Activated CD8-positive, alpha-beta memory T cell treated with anti-CD3 and anti-CD28 coated beads, Interleukin-2, amount 50 U/mL, for 24 hours (primary cell): Measurements from ENCODE around the gene ASIC3.
"Not testable (repeated sequence)": the region's sequence is repeated elsewhere in the genome, so short reads cannot be mapped to it uniquely, and the experiment has no call there.

ENCODE experiments used
- DNase-seq: peaks from one replicate; pipeline ENCODE4 v3.0.0-alpha.2; 2020; ENCODE audit errors: extremely low read depth

ASIC3 gene

GRCh38 chr7:151047976-151048815, at the start of gene ASIC3:
Gene ASIC3 (plus strand): TSS chr7:151048531. CDS start chr7:151048886, 355 bp downstream.
- DNase-seq: no peak

GRCh38 chr7:150999001-150999400, 49.3 kb upstream of the ASIC3 start:
- DNase-seq: no peak

GRCh38 chr7:150999497-151000230, 48.7 kb upstream of the ASIC3 start:
- DNase-seq: no peak

GRCh38 chr7:151000897-151001495, 47.3 kb upstream of the ASIC3 start:
- DNase-seq: no peak

DNA sequence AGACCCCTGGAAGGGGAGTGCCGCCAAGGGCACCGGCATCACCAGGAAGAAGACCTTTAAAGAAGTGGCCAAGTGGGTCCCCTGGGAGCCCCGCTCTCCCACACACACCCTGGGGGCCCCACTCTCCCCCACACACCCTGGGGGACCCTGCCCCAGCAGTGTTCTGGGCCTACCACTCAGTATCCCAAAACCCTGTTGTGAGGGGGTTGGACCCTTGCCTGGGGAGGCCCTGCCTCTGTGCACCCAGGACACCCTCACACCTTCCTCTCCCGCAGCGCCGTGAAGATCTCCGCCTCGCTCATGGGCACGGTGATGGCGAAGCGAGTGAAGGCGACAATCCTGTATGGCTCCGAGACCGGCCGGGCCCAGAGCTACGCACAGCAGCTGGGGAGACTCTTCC, 46.8 kb upstream of the ASIC3 start:
- no peak for DNase-seq

DNA sequence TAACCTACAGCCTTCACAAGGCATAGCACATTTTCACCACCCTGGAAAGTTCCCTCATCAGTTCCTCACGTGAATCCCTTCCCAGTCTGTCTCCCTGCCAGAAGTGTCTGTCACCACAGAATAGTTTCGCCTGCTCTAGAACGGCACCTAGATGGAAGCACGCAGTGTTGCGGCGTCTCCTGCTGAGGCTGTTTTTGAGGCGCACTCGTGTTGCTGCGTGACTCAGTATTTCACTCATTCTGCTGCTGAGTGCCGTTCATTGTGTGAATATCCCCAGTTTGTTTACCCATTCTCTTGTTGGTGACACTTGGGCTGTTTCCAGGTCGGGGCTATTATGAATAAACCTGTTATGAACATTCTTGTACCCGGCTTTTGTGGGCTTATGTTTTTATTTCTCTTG, 44.8 kb upstream of the ASIC3 start:
- DNase-seq: no peak

DNA sequence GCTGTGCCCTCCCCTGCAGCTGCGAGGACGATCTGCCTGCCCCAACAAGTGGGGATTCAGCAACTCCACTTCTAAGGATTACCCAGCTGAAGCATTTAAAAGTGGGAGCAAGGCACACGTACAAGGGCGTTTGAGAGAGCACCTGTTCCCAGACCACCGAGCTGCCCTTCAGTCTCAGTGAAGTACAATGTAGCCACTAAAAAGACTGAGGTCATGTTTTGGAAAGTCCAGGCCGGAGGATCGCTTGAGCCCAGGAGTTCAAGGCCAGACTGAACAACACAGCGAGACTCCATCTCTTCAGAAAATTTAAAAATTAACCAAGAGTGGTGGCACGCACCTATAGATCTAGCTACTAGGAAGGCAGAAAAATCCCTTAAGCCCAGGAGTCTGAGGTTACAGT, 42.8 kb upstream of the ASIC3 start:
- no peak for DNase-seq

- no peak for DNase-seq
These were observed 41.6 kb upstream of the ASIC3 start for GRCh38 chr7:151006590-151007300.

DNA sequence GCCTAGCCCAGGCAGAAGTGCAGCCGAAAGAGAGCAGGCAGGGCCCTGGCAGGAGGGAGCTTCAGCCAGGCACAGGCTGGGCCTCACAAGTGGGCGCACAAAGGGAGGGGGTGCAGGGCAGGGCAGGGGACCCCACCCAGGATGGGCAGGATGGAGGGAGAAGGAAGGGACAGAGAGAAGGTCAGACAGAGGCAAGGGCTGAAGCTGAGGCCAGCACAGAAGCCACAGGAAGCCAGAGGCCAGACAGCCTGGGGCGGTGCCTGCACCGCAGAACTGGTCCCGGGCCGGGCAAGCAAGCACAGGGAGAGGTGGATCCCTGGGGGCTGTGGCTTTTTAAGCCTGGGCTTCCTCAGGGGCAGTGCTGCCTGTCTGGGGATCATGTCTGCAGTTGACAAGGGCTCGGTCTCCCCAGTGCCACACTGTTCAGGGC, 40.8 kb upstream of the ASIC3 start:
- DNase-seq: no peak

DNA sequence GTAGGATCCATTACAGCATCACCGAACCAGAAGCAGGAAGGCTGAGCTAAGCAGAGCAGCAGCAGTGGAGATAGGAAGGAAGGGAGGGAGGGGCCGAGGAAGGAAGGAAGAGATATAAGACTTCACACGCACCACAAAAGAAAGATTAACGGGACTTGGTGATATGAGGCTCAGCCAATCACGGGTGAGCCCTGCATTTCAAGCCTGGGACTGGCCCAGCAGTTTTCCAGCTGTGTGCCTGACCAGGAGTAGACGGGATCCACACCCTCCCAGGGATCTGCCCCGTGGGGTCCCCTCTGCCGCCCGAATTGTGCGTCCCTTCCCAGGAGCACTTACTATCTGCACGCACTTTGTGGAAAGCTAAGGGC, 40.2 kb upstream of the ASIC3 start:
- DNase-seq: no peak

DNA sequence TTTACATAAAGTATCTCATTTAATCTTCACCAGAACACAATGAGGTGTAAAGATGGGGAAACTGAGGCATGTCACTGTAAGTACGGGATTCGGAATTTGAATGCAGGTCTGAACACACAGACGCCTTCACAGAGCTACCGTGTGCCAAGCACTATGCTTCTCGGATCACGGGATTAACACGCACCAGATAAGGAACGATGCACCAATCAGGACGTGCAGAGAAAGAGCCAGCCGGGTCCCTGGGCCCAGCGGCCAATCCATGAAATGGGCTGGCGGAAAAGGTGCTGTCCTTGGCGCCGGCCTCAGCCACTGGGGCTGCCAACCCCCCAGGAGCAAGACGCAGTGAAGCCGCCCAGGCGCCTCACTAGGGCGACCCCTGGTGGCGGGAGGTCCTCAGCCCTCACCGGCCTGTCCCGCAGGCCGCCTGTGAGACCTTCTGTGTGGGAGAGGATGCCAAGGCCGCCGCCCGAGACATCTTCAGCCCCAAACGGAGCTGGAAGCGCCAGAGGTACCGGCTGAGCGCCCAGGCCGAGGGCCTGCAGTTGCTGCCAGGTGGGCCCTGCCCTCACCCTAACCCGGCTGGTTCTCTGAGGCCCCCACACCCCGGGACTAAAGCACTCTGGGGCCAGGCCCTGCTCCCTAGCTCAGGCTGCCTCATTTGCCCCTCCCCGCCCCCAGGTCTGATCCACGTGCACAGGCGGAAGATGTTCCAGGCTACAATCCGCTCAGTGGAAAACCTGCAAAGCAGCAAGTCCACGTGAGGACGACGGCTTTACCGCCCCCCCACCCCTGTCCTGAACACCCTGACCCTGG, 39.6 kb upstream of the ASIC3 start:
- DNase-seq: peak; percentile 62

DNA sequence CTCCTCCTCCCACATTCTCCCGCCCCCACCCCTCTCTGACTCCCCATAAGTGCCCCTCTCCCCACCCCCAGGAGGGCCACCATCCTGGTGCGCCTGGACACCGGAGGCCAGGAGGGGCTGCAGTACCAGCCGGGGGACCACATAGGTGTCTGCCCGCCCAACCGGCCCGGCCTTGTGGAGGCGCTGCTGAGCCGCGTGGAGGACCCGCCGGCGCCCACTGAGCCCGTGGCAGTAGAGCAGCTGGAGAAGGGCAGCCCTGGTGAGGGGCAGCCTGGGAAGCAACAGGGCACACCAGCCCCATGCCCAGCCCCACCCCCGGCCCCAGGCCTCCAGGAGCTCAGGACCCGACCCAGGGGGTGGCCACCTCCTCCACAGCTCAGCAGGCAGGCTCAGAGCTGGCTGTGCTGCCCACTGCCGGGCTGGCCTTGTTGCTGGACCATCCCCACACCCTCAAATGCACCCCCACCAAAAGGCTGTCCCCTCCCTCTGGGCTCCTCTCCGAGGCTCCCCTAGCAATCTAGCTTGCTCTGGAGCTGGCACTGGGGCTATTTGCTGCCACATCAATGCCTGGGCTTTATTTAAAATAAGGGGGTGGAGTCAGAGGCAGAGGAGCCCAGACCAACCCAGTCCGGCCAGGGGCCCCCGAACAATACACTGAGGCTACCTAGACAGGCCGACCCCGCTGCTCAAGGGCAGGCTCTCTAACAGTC, 38.8 kb upstream of the ASIC3 start:
- no peak for DNase-seq

DNA sequence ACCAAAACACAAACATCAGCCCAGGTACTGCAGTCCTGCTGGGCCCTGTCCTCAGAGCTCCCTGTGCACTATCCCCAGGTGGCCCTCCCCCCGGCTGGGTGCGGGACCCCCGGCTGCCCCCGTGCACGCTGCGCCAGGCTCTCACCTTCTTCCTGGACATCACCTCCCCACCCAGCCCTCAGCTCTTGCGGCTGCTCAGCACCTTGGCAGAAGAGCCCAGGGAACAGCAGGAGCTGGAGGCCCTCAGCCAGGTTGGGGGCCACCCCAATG, 38.4 kb upstream of the ASIC3 start:
- no peak for DNase-seq

DNA sequence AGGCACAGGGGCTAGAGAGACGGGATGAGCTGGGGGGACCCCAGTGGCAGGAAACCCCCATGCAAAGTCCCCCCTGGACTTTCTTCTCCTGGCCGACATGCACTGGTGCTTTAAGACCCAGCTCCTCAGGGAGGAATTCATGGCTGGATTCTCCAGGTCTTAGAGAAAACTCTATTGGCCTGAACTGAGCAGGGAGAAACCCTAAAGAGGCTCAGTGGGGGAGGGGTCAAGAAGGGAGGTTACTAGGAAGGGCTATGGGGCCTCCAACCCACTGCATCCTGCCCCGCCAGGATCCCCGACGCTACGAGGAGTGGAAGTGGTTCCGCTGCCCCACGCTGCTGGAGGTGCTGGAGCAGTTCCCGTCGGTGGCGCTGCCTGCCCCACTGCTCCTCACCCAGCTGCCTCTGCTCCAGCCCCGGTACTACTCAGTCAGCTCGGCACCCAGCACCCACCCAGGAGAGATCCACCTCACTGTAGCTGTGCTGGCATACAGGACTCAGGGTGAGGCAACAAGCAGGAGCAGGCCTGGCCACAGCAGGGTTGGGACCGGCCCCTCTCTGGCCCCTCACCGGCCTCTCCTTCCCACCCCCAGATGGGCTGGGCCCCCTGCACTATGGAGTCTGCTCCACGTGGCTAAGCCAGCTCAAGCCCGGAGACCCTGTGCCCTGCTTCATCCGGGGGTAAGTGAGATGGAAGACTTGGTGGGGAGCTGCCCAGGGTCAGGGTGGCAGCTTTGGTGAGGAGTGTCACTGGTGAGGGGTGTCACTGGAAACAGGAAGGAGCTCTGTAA, 37.8 kb upstream of the ASIC3 start:
- DNase-seq: no peak

GRCh38 chr7:151011097-151011409, 37.3 kb upstream of the ASIC3 start:
- DNase-seq: no peak

DNA sequence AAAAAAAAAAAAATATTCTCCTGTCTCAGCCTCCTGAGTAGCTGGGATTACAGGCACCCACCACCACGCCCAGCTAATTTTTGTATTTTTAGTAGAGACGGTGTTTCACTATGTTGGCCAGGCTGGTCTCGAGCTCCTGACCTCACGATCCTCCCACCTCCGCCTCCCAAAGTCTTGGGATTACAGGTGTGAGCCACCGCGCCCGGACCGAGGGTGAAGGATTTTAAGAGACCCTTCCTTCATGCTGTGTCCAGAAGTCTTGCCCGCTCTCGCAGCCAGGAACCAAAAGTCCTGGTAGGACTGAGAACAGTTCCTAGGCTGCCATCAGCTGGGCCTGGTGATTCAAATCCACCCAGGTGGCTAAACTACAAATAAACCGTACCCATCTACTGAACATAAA, 36.7 kb upstream of the ASIC3 start:
- not testable (repeated sequence) for DNase-seq

DNA sequence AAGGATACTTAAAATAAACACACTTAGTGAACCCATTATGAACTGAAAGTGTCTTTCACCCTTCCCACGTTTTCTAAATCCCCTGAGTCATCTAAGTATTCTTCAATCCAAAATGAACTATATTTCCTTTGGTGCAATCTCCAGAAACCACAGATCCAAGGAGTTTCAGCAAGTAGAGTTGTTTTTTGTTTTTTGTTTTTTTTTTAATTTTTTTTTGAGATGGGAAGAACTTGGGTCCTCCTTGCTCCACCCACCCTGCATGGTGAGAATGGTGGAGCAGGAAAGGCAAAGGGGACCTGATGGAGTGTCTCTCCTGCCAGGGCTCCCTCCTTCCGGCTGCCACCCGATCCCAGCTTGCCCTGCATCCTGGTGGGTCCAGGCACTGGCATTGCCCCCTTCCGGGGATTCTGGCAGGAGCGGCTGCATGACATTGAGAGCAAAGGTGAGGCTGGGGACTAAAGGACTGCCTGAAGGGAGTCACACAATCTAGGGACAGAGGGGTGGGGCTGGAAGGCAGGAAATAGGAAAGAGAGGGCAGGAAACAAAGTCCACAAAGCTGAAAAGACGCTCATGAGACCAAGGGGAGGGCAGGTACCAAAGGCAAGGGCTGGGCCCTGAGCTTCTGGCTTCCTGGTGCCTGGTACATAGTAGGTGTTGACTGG, 36.2 kb upstream of the ASIC3 start:
- no peak for DNase-seq

- no peak for DNase-seq
These were observed 35.4 kb upstream of the ASIC3 start for GRCh38 chr7:151012911-151013347.

DNA sequence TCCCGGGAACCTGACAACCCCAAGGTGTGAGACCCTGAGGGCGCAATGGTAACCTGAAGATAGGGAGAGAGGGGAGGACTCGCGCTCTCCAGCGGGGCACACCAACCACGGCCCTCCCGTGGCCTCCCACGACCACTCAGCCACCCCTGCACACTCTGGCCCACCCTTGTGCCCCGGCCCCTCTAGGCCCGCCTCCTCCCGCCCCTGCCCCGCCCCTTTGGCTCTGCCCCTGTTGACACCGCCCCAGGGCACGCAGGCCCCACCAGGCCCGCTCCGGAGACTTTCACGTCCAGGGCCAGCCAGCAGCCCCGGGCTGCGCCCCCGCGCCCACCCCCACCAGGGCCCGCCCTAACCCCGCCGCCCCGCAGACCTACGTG, 35.0 kb upstream of the ASIC3 start:
- DNase-seq: no peak
